Ascending aorta (tissue), 2 donors: ENCODE data around the gene MRPL50. TPM values are rescaled to one million over a fixed set of nuclear protein-coding genes. Genes with fewer than 3 reads are reported as not detected.

ENCODE experiments used
- DNase-seq, 2 donors: peaks; one replicate each; pipeline ENCODE4 v3.0.0-alpha.2; 2019; ENCODE audit warnings: low spot score in 2 of 2
- H3K27ac ChIP-seq, 2 donors: fragments of 200-600 bp; sonication (generic); one replicate each; pipeline ENCODE4 v1.5.1; 2016 to 2017; ENCODE audit warnings: mild to moderate bottlenecking in 1 of 2
- H3K27me3 ChIP-seq: fragments of 200-600 bp; sonication (generic); one replicate; pipeline ENCODE4 v1.5.1; 2017
- H3K36me3 ChIP-seq, 2 donors: fragments of 200-600 bp; sonication (generic); one replicate each; pipeline ENCODE4 v1.5.1; 2016
- H3K4me1 ChIP-seq, 2 donors: fragments of 200-600 bp; sonication (generic); one replicate each; pipeline ENCODE4 v1.5.1; 2016 to 2017; ENCODE audit warnings: mild to moderate bottlenecking in 1 of 2
- H3K4me3 ChIP-seq, 2 donors: fragments of 200-600 bp; sonication (generic); one replicate each; pipeline ENCODE4 v1.5.1; 2016 to 2017; ENCODE audit warnings: mild to moderate bottlenecking in 1 of 2
- H3K9me3 ChIP-seq, 2 donors: fragments of 200-600 bp; sonication (generic); one replicate each; pipeline ENCODE4 v1.5.1; 2016
- CTCF ChIP-seq, 3 experiments: fragments of 200-600 bp in 2 of 3; fragments of 450-650 bp in 1 of 3; sonication (generic) in 2 of 3; IDR thresholded peaks; one replicate each; pipeline ENCODE4 v1.5.1; 2016 to 2019; ENCODE audit warnings: antibody characterized with exemption in 3 of 3, mild to moderate bottlenecking in 1 of 3, moderate library complexity in 1 of 3
- intact Hi-C: fragments of 100-400 bp; cut with DNase I; formaldehyde crosslinking; loops from one replicate; pipeline ENCODE4 v1.15.1; 2023
- total RNA-seq: library from RNA; depleted of rRNA; stranded (reverse); fragments of >200 nt; gene quantifications from one replicate; pipeline ENCODE4 v1.1.0, GENCODE V29; 2016

MRPL50 gene
- total RNA-seq, 1 donor from 2014 or later: 2.6 TPM

- no peak for TF ChIP-seq CTCF (IDR thresholded peaks at IDR 0.05)
- intact Hi-C loops: no loop called here
- Histone ChIP-seq H3K27me3 (no peaks in the 10 kb centered on the region), H3K4me1 (no peaks in the 10 kb centered on the region), H3K36me3 (no peaks in the 10 kb centered on the region), H3K9me3 (peaks cover 0 to 15% of the 10 kb centered on the region in 2 donors), H3K27ac (no peak overlapping the region), H3K4me3 (no peak overlapping the region)
- no peak for DNase-seq
Measured at GRCh38 chr9:101381833-101382342, 16.5 kb downstream of the MRPL50 start.

DNA sequence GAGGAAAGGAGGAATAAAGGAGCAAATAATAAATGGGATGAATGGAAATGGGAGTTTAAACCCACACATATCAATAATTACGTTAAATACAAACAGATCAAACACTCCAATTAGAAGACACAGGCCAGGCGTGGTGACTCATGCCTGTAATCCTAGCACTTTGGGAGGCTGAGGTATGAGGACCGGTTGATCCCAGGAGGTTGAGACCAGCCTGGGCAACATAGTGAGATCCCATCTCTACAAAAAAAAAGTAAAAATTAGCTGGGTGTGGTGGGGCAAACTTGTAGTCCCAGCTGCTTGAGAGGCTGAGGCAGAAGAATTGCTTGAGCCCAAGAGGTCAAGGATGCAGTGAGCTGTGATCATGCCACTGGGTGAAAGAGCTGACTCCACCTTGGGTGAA is 17.3 kb downstream of the MRPL50 start:
- TF ChIP-seq CTCF (IDR thresholded peaks at IDR 0.05): no peak
- intact Hi-C loops: no loop called here
- H3K36me3 ChIP-seq: no peaks in the 10 kb centered on the region

DNA sequence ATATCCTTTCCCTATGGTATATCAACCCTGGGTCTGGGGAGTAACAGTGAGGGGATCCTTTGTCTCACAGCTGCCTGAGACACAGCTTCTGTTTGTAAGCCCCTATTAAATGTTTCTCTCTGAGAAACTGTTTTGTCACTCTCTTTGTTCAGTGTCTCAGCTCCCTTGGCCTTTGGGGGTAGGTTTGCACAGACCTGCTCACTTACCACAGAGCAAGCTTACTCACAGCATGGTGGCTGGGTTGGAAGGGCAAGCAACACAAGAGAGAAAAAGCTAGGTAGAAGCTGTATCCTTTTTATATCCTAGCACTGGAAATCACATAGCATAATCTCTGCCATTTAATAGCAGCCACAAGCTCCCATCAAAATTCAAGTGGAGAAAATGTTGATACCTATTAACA is 18.1 kb downstream of the MRPL50 start:
- Histone ChIP-seq H3K36me3 (no peaks in the 10 kb centered on the region), H3K27ac (no peak overlapping the region), H3K27me3 (no peaks in the 10 kb centered on the region), H3K4me1 (no peaks in the 10 kb centered on the region), H3K9me3 (peaks cover 0 to 14% of the 10 kb centered on the region in 2 donors), H3K4me3 (no peak overlapping the region)
- no peak for TF ChIP-seq CTCF (IDR thresholded peaks at IDR 0.05)
- no peak for DNase-seq
- intact Hi-C loops: no loop called here

More for the DNA sequence above, 17.3 kb downstream of the MRPL50 start:
- H3K27me3 ChIP-seq: no peaks in the 10 kb centered on the region
- DNase-seq: no peak
- H3K4me3 ChIP-seq: no peak overlapping the region
- H3K27ac ChIP-seq: no peak overlapping the region
- H3K4me1 ChIP-seq: no peaks in the 10 kb centered on the region
- H3K9me3 ChIP-seq: peaks cover 0 to 15% of the 10 kb centered on the region in 2 donors

DNA sequence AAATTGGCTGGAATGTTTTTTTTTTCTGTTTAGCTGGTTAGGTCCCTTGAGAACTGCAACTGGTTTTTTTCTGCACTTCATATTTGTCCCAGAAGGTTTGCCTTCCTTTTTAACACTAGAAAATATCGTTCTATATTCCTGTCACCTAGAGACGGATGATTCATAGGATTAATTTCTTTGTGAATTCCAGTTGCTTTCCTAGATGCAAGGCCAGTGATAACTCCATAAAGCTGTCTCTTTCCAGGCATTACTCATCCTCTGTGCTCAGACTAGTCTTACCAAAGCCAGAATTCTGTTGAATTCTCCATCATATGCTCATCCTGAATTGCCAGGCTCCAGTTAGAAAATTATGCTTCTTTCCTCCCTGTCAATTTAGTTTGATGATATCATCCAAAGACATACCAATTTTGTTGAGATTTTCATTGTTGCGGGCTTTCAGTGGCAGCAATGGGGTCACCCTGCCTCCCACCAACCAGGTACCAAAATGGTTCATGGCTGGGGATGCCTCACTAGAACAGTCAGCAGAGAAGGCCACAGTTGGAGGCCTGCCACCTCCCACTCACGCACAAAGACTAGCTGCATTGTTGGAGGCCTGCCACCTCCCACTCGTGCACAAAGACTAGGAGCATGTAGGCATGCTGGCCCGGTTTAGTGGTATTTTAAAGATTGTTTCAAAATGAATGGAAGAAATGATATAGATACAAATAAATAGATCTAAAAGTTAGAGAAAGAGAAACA is 22.1 kb downstream of the MRPL50 start:
- no peak for DNase-seq
- H3K4me1 ChIP-seq: no peaks in the 10 kb centered on the region
- intact Hi-C loops: no loop called here
- TF ChIP-seq CTCF (IDR thresholded peaks at IDR 0.05): no peak
- no peaks in the 10 kb centered on the region for H3K36me3 ChIP-seq
- peaks cover 0 to 11% of the 10 kb centered on the region in 2 donors for H3K9me3 ChIP-seq
- no peaks in the 10 kb centered on the region for H3K27me3 ChIP-seq
- H3K27ac ChIP-seq: no peak overlapping the region
- H3K4me3 ChIP-seq: no peak overlapping the region

DNA sequence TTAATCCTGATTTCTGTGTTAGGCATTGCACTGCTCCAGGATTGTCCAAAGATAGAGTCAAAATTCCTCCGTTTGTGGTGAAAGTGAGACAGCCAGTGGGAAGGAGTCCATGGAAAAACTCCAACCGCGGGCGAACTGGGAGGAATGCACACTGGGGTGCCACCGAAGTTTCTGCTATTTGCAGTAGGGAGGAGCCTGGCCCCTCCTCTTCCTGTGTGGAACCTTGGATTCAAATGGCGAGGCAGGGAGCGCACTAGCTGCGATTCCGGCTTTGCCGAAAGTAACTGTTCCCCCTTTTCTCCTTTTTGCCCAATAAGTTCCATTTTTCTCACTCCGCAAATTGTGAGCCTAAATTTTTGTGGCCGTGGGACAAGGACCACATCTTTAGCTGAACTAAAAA is 22.9 kb downstream of the MRPL50 start:
- no peaks in the 10 kb centered on the region for H3K27me3 ChIP-seq
- H3K9me3 ChIP-seq: peaks cover 0 to 11% of the 10 kb centered on the region in 2 donors
- no peaks in the 10 kb centered on the region for H3K4me1 ChIP-seq
- no peak for DNase-seq
- no peaks in the 10 kb centered on the region for H3K36me3 ChIP-seq
- H3K4me3 ChIP-seq: no peak overlapping the region
- intact Hi-C loops: no loop called here
- H3K27ac ChIP-seq: no peak overlapping the region
- TF ChIP-seq CTCF (IDR thresholded peaks at IDR 0.05): no peak
